ENCODE results near the gene SOX6.

DNA sequence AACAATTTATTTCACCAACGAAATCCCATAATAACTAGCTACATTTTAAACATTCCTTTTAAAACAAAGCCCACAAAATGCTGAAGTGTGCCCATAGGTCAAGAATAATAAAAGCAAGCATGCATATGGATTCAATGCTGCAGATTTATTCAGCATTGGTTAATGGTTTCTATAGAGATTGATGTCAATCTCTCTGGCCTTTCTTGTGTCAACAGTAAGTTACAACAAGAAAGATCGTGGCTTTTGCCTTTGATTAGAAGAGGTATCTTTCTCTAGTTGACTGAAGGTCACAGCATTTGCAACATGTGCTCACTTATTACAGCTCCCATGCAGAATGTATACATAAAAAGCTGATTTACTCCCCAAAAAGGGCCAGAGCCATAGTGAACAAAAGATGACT, 1.4 kb upstream of the SOX6 start:
- TF ChIP-seq, protein P1, sequence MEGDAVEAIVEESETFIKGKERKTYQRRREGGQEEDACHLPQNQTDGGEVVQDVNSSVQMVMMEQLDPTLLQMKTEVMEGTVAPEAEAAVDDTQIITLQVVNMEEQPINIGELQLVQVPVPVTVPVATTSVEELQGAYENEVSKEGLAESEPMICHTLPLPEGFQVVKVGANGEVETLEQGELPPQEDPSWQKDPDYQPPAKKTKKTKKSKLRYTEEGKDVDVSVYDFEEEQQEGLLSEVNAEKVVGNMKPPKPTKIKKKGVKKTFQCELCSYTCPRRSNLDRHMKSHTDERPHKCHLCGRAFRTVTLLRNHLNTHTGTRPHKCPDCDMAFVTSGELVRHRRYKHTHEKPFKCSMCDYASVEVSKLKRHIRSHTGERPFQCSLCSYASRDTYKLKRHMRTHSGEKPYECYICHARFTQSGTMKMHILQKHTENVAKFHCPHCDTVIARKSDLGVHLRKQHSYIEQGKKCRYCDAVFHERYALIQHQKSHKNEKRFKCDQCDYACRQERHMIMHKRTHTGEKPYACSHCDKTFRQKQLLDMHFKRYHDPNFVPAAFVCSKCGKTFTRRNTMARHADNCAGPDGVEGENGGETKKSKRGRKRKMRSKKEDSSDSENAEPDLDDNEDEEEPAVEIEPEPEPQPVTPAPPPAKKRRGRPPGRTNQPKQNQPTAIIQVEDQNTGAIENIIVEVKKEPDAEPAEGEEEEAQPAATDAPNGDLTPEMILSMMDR (IDR thresholded peaks at IDR 0.05) = no peak
- TF ChIP-seq POLR2AphosphoS5 (IDR thresholded peaks at IDR 0.05; ENCODE audit: insufficient read depth in 1 of 2, low read depth in 1 of 2) = no peak

All from vagina (tissue), 2 donors.